ENCODE results near the gene STX8.
A peak's percentile ranks its signal among the peaks of the same experiment; 100 is the strongest.
"Not testable (repeated sequence)": the region's sequence is repeated elsewhere in the genome, so short reads cannot be mapped to it uniquely, and the experiment has no call there.

STX8 gene

DNA sequence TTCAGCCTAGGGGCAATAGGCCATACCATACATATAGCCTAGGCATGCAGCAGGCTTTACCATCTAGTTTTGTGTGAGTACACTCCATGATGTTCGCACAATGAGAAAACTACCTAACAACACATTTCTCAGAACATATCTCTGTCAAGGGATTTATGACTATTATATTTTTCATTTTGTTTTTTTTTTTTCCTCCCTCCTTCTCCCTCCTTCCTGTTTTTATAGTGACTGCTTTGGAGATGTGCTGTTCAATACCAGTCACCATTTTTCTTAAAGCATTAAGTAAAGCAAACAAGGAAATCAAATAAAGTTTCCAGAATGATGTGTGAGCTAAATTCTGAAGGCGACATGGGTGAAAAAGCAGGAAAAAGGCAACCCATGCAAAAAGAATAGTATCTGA, 194.6 kb downstream of the STX8 start:
- DNase-seq: no peak

DNA sequence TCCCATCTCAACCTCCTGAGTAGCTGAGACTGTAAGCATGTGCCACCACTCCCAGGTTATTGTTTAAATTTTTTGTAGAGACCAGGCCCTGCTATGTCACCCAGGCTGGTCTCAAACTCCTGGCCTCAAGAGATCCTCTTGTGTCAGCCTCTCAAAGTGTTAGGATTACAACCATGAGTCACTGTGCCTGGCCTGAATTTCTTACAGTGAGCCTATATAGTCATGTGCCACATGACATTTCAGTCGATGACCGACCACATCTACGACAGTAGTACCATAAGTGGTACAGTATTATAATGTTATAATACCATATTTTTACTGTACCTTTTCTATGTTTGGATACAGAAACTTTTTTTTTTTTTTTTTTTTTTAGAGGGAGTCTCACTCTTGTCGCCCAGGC, 195.3 kb downstream of the STX8 start:
- no peak for DNase-seq

- DNase-seq: not testable (repeated sequence)
Observed at GRCh38 chr17:9376177-9376576, 199.4 kb downstream of the STX8 start.

DNA sequence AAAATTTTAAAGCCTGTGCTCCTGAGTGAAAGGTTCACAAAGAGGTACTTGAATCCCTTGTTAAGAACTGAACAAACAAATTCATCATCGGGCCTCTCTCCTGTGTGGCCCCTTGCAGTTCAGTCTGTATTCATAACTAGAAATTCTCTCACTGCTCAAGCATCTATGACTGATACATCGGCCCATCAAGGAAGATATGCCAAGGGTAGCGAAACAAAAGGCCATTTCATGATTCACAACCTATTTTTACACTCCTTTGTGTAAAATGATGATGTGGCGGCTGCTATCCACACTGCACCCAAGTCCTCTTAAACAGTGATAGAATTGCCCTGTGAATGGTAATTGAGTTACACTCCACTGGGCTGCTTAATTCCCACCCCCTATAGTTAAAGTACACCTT, 204.6 kb downstream of the STX8 start:
- DNase-seq: peak; percentile 87

DNA sequence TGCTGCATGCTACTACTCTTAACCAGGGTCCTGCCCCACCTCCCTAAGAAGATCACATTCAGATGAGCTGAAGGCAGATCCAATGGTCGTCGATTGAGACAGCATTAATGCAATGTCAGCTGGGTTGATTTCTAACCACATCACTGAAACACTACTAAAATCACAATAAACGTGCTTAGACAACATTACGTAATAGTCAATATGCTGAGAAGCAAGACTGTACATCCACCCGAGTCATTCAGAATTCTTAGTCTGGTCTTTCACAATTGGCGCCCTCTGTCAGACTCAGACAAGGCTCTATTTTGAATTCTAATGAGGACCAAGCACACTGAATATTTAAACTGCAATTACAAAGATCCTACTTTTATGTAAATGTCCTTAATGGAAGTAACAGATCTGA, 205.2 kb downstream of the STX8 start:
- peak; percentile 15 for DNase-seq

DNA sequence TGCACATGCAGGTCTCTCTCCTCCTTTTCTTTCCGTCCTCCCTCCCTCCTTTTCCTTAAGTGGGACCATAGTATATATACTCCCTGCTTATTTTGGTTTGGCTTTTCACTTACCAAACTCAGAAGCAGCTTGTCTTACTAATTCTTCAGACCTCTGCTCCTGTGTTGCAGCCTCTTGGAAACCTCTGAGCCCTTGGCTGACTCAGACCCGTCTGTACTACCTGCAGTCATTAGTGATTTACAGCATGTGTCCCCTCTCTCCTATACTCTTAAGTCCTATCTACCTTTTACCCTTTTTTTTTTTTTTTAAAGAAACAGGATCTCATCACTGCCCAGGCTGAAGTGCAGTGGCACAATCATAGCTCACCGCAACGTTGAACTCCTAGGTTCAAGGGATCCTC, 207.0 kb downstream of the STX8 start:
- no peak for DNase-seq

GRCh38 chr17:9367156-9367555, 208.5 kb downstream of the STX8 start:
- DNase-seq: no peak

DNA sequence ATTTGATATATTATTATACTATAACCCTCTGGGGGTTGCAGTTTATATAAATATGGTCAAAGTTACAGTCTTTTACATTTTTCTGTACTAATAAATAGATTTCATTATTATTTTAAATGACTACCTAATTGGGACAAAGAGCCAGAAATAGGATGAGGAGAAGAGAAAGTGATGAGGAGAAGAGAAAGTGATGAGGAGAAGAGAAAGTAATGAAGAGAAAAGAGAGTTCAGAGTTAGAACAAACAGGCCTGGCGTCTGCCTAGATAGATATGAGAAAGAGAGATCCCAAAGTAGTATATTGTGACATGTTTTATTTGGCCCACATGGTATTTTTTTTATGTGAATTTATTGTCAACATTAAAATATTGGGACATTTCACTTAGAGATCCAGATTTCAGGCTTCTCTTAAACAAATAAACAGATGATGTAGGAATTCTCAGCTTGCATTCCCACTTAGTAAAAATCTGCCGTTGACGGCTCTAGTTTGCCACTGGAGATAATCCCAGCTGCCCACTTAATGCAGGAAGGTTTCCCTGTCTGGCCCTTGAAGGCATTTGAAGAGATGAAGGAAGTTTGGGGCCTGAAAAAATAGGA, 210.7 kb downstream of the STX8 start:
- DNase-seq: no peak

DNA sequence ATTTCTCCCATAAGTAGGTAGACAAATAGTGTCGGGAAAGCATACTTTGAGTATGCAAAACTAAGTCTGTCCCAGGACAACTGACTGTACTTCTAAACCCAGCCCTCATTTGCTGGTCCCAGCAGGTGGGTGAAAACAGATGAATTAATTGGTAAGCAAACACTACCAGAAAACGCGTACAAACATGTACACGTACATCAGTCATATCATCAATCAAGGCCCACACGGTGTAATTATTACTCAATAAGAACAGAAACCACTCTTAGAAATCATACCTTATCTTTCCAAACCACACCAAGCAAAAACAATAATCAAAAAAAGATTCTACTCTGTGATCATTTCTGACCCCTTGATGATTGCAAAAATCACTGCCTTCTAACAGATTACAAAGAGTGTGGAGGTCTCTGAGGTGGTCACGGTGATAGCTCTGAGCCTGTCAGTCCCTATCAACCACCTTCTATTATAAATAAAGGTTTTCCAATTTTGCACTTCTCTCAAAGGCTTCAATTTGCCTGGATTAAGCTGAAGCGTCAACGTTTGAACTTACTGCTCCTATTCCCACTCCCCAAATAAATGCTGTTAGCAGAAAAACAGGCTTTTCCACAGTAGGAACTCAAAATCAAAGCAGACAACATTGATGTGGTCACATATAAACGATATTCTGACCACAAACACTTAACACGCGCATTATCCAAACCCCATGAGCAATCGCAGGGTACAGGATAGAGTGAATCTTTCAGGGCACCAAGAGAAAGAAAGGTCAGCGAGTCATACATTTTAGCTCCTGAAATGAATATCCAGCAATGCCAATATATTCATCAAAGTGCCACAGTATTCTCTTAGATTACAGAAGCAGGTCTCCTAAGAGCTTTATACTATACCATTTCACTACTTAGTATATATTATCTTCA, 211.9 kb downstream of the STX8 start:
- DNase-seq: no peak

GRCh38 chr17:9361188-9361955, 214.2 kb downstream of the STX8 start:
- no peak for DNase-seq

- DNase-seq: no peak
Observed at GRCh38 chr17:9360677-9361081, 214.9 kb downstream of the STX8 start.

DNA sequence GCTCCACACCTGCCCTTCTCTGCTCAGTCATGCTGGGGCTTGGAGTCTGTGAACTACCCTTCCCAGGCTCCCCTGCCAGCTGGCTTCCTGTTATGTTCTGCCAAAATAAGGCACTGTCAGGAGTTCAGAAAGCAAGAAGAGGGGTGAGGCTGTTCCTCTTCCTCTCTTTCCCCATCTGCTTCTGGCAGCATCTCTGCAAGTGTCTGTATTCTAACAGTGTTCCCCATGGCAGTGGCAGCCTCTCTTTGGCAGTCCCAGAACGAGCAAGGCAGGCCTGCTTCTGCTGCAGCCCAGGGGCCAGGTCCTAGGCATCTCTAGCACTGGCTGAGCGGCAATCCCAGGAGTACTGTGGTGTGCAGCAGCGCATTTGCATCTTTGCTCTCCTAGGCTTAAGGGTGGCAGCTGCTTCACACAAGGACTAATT, 219.1 kb downstream of the STX8 start:
- DNase-seq: no peak

GRCh38 chr17:9355846-9356245, 219.8 kb downstream of the STX8 start:
- DNase-seq: no peak

DNA sequence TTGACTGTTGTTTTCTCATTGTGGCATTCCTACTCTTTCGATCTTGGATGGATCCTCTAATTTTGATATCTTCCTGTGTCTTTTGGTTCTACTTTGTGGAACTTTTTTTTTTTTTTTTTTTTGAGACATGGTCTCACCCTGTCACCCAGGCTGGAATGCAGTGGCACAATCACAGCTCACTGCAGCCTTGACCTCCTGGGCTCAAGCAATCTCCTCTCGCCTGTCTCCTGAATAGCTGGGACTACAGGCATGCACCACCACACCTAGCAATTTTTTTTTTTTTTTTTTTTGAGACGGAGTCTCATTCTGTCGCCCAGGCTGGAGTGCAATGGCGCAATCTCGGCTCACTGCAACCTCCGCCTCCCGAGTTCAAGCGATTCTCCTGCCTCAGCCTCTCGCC, 220.4 kb downstream of the STX8 start:
- not testable (repeated sequence) for DNase-seq

DNA sequence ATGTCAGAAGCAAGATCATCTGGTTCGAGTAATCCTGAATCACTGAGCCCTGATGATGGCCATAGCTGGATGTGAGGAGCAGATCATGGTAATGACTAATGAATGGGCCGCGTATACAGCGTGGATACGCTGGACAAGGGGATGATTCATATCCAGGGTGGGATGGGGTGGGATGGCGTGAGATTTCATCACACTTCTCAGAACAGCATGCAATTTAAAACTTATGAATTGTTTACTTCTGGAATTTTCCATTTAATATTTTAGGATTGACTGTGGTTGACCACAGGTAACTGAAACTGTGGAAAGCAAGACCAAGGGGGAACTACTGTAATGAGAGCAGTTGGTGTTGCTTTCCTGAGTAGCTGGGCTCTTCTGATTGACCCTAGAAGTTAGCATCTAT, 225.5 kb downstream of the STX8 start:
- no peak for DNase-seq

- DNase-seq: no peak
Observed at GRCh38 chr17:9346296-9346926, 229.2 kb downstream of the STX8 start.

- no peak for DNase-seq
Observed at GRCh38 chr17:9343516-9343915, 232.1 kb downstream of the STX8 start.

DNA sequence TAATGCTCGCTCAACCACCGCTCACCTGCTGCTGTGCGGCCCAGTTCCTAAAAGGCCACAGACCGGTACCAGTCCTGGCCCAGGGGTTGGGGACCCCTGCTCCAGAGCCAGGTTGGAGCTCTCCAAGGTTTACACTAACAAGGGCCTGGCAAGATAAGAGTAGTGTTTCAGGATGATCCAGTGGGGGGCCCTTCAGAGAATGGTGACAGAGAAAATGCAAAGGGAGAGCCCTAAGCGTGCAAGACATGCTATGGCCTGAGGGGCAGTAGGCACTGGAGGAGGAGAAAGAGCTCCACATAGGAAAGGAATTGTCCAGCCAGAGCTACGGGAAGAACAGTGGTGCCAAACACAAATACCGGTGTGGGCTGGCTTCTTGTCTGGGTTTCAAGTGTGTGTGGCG, 233.4 kb downstream of the STX8 start:
- DNase-seq: no peak

DNA sequence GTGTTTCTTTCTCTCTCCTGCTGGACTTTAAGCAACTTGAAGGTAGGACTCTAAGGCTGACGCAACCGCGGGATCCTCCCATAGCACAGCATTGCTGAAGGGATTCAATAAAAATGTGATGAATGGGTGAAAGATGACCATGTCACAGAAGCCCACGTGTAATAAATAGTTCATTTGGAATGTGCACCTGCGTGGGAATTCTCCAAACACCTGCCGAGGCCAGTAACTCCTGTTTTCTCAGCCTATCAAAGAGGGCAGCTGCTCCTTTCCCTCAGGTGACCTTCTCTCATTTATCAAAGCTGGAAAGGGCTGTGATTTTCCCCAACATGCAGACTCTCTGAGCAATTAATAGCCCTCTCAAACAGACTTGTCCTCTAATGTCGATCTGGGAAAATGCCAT, 235.7 kb downstream of the STX8 start:
- no peak for DNase-seq

GRCh38 chr17:9339482-9339881, 236.1 kb downstream of the STX8 start:
- DNase-seq: not testable (repeated sequence)

DNA sequence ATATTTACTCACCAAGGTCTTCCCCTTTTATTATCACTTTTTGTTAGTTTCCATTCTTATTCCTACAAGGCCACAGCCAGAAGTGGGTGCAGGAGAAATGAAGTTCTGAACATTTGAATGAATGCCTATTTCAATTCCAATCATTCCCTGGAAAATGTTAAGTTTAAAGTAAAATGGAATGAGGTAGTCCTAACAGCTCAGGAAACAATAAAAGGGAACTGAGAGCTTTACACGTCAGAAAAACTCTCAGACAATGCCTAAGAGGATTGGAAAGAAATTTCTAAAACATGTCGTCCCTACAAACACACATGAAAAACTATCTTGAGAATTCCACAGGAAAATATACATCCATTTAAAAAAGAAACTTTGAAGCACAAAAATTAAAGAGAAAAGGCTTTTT, 238.8 kb downstream of the STX8 start:
- no peak for DNase-seq

DNA sequence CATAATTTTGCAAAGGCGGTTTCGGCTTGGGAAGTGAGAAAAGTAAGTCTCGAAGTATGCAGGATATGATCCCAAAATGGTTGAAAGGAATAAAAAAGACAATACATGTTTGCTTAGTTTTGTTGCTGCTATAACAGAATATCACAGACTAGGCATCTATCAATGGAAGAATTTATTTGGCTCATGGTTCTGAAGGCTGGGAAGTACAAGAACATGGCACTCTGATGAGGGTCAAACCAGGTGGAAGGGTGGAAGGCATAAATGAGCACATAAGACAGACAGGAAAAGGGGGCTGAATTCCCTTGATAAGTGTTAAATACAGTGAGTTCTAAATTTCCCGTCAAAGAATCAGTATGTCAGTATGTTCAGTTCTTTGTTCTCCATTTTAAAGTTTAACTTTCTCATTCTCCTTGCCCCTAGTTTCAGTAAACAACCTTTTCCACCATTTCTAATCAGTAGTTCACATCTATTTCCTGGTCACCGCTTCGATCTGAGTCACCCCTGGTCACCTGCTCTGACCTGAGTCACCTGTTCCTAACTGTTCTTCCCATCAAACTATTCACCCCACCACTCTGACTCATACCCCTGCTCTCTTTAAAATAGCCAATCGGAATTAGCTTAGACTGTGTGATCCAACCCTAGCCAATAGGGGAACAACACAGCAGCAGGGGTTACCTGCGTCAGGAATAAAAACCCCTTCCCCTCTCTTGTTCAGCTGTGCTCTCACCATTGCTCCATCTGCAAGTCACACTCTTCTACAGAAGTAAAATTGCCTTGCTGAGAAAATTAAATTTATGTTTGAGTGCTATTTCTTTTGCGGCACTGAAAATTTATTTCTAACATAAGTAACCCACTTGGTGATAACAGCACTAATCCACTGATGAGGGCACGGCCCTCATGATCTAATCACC, 240.8 kb downstream of the STX8 start:
- DNase-seq: no peak

Data from NCI-H510A treated with DMSO at 0.1 percent for 48 hours (cell line).